GM12878 (cell line): ENCODE measurements around the gene PRPF31.

Experiments
- ATF7 ChIP-seq: fragments of 450-650 bp; IDR thresholded peaks from 2 replicates; pipeline ENCODE4 v1.6.1; 2016; ENCODE audit warnings: low read depth, mild to moderate bottlenecking
- EP300 ChIP-seq, 2 experiments: fragments of 150-350 bp in 1 of 2; IDR thresholded peaks; 2 replicates each; pipeline ENCODE4 v1.6.1; 2011 to 2012; ENCODE audit warnings: low read depth in 2 of 2, low read length in 2 of 2, borderline replicate concordance in 1 of 2, improper control_type of control experiment in 1 of 2, inconsistent platforms in 1 of 2; ENCODE audit not compliant: control insufficient read depth in 1 of 2
- EZH2 ChIP-seq: IDR thresholded peaks from 2 replicates; pipeline ENCODE4 v1.6.1; 2012; ENCODE audit warnings: low read depth, mild to moderate bottlenecking, control low read depth, inconsistent platforms, low read length, borderline replicate concordance; ENCODE audit not compliant: control insufficient read depth
- SMC3 ChIP-seq: IDR thresholded peaks from 2 replicates; pipeline ENCODE4 v1.6.1; 2011; ENCODE audit warnings: low read length, improper control_type of control experiment, borderline replicate concordance
- TF ChIP-seq, protein P1 (sequence below): IDR thresholded peaks from 2 replicates; pipeline ENCODE4 v1.6.1; 2012; ENCODE audit warnings: mild to moderate bottlenecking, low read depth, low read length
- TF ChIP-seq, protein P2 (sequence below), 3 experiments: IDR thresholded peaks in 2 of 3; conservative IDR thresholded peaks in 1 of 3; 2 replicates each; pipeline ENCODE4 v1.5.1; 2011; ENCODE audit warnings: low read depth in 3 of 3, low read length in 3 of 3, mild to moderate bottlenecking in 3 of 3, control low read depth in 2 of 3, moderate library complexity in 2 of 3, inconsistent platforms in 1 of 3, mixed read lengths in 1 of 3; ENCODE audit not compliant: control insufficient read depth in 2 of 3, insufficient read depth in 1 of 3; ENCODE audit errors: extremely low read depth in 1 of 3

DNA sequence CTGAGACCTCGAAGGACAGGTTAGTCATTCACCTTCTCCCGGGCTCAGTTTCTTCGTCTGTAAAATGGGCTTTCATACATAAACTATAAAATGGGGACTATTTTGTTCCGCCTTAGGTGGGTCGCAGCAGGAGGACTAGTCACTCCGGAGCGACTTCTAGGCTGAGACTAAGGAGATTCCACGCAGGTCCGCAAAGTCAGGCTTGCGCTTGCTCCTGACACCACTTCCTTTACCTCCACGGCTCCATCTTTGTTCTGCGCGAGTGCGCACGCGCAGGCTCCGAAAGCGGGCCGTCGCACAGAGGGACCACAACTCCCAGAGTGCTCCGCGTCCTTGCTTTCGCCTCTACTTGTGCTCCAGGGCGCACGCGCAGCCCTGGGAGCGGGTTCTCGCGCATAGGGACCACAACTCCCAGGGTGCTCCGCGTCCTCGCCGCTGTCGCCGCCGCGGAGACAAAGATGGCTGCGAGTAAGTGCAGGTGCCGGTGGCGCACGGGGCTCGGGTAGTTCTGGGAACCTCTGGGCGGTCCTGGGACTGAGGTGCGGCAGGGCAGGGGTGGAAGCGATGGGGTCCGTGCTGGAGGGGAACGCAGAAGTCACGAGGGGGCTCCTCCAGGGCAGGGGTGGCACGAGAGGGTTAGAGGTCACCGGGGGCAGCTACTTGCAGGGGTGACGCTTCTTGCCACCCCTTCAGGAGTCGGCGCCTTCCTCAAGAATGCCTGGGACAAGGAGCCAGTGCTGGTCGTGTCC, 13.0 kb upstream of the PRPF31 start, which contains the start of gene NDUFA3:
- no peak for TF ChIP-seq ATF7
- no peak for TF ChIP-seq EZH2
- no peak for TF ChIP-seq EP300 (IDR thresholded peaks at IDR 0.05; ENCODE audit: borderline replicate concordance in 1 of 2, control insufficient read depth in 1 of 2, low read depth in 2 of 2, low read length in 2 of 2)
- TF ChIP-seq, protein P1, sequence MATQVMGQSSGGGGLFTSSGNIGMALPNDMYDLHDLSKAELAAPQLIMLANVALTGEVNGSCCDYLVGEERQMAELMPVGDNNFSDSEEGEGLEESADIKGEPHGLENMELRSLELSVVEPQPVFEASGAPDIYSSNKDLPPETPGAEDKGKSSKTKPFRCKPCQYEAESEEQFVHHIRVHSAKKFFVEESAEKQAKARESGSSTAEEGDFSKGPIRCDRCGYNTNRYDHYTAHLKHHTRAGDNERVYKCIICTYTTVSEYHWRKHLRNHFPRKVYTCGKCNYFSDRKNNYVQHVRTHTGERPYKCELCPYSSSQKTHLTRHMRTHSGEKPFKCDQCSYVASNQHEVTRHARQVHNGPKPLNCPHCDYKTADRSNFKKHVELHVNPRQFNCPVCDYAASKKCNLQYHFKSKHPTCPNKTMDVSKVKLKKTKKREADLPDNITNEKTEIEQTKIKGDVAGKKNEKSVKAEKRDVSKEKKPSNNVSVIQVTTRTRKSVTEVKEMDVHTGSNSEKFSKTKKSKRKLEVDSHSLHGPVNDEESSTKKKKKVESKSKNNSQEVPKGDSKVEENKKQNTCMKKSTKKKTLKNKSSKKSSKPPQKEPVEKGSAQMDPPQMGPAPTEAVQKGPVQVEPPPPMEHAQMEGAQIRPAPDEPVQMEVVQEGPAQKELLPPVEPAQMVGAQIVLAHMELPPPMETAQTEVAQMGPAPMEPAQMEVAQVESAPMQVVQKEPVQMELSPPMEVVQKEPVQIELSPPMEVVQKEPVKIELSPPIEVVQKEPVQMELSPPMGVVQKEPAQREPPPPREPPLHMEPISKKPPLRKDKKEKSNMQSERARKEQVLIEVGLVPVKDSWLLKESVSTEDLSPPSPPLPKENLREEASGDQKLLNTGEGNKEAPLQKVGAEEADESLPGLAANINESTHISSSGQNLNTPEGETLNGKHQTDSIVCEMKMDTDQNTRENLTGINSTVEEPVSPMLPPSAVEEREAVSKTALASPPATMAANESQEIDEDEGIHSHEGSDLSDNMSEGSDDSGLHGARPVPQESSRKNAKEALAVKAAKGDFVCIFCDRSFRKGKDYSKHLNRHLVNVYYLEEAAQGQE: no peak
- no peak for TF ChIP-seq SMC3
- TF ChIP-seq, protein P2, sequence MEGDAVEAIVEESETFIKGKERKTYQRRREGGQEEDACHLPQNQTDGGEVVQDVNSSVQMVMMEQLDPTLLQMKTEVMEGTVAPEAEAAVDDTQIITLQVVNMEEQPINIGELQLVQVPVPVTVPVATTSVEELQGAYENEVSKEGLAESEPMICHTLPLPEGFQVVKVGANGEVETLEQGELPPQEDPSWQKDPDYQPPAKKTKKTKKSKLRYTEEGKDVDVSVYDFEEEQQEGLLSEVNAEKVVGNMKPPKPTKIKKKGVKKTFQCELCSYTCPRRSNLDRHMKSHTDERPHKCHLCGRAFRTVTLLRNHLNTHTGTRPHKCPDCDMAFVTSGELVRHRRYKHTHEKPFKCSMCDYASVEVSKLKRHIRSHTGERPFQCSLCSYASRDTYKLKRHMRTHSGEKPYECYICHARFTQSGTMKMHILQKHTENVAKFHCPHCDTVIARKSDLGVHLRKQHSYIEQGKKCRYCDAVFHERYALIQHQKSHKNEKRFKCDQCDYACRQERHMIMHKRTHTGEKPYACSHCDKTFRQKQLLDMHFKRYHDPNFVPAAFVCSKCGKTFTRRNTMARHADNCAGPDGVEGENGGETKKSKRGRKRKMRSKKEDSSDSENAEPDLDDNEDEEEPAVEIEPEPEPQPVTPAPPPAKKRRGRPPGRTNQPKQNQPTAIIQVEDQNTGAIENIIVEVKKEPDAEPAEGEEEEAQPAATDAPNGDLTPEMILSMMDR (IDR thresholded peaks at IDR 0.05 in 2 of 3, conservative IDR thresholded peaks at IDR 0.05 in 1 of 3; ENCODE audit: control insufficient read depth in 2 of 3, extremely low read depth in 1 of 3, insufficient read depth in 1 of 3, low read depth in 3 of 3, low read length in 3 of 3): no peak
